KMS-11 (cell line): ENCODE results near the gene RCCD1.

ENCODE experiments used
- H2AFZ ChIP-seq: fragments of 200-600 bp; sonication (generic); 2 replicates; pipeline ENCODE4 v1.6.1; 2016; ENCODE audit warnings: antibody characterized with exemption, mixed run types, low read depth
- H3K27ac ChIP-seq: fragments of 200-600 bp; sonication (generic); 2 replicates; pipeline ENCODE4 v1.6.1; 2016; ENCODE audit warnings: mild to moderate bottlenecking, mixed run types
- H3K27me3 ChIP-seq: fragments of 200-600 bp; sonication (generic); 2 replicates; pipeline ENCODE4 v1.6.1; 2017; ENCODE audit warnings: mild to moderate bottlenecking, low read depth, mixed run types, moderate library complexity; ENCODE audit not compliant: insufficient read depth
- H3K36me3 ChIP-seq: fragments of 200-600 bp; sonication (generic); 2 replicates; pipeline ENCODE4 v1.6.1; 2017; ENCODE audit warnings: mild to moderate bottlenecking, mixed run types; ENCODE audit not compliant: insufficient read depth
- H3K4me1 ChIP-seq: fragments of 200-600 bp; sonication (generic); 2 replicates; pipeline ENCODE4 v1.6.1; 2016; ENCODE audit warnings: mild to moderate bottlenecking, low read depth, mixed run types; ENCODE audit not compliant: poor library complexity, severe bottlenecking
- H3K4me2 ChIP-seq: fragments of 200-600 bp; sonication (generic); 2 replicates; pipeline ENCODE4 v1.7.0; 2016; ENCODE audit warnings: mild to moderate bottlenecking, mixed run types
- H3K4me3 ChIP-seq: fragments of 200-600 bp; sonication (generic); IDR thresholded peaks from 2 replicates; pipeline ENCODE4 v1.6.1; 2017; ENCODE audit warnings: low read depth, low read length, mixed read lengths; ENCODE audit not compliant: insufficient read depth
- H3K79me2 ChIP-seq: fragments of 200-600 bp; sonication (generic); 2 replicates; pipeline ENCODE4 v1.6.1; 2016; ENCODE audit warnings: low read depth, mixed run types; ENCODE audit not compliant: insufficient read depth
- H3K9ac ChIP-seq: fragments of 200-600 bp; sonication (generic); 2 replicates; pipeline ENCODE4 v1.6.1; 2016; ENCODE audit warnings: mild to moderate bottlenecking, mixed run types
- H4K20me1 ChIP-seq: fragments of 200-600 bp; sonication (generic); 2 replicates; pipeline ENCODE4 v1.6.1; 2016; ENCODE audit warnings: mild to moderate bottlenecking, mixed run types; ENCODE audit not compliant: insufficient read depth
- TF ChIP-seq, protein P1 (sequence below): fragments of 200-600 bp; sonication (generic); conservative IDR thresholded peaks from 2 replicates; pipeline ENCODE4 v1.6.1; 2017; ENCODE audit warnings: low read depth, mild to moderate bottlenecking, antibody characterized with exemption, low read length, moderate library complexity, mixed read lengths

The RCCD1 gene

DNA sequence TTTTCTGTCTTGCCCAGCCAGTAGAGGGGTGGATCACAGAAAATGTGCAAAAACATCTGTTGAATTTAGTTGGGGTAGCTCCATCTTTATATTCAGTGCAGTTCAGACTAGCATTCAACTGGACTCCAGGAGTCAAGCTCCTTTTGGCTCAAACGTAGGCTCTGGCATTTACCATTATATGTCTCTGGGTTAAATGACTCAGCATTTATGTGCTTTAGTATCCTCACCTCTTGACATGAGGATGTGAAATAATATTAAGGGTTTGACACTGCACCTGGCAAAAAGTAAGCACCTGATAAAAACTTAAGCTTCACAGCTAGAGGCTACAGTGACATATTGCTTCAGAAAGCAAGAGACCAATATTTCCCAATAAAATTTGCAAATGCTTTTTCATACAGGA lies 24.9 kb downstream of the RCCD1 start:
- H3K4me1 ChIP-seq: peaks cover 14% of the 10 kb centered on the region
- H2AFZ ChIP-seq: no peak overlapping the region
- H3K27me3 ChIP-seq: no peaks in the 10 kb centered on the region
- H3K27ac ChIP-seq: peak overlapping the region; percentile 5; the same call in 1 of the 2 replicates
- peaks cover 6% of the 10 kb centered on the region for H3K79me2 ChIP-seq
- H3K9ac ChIP-seq: no peak overlapping the region
- TF ChIP-seq, protein P1, sequence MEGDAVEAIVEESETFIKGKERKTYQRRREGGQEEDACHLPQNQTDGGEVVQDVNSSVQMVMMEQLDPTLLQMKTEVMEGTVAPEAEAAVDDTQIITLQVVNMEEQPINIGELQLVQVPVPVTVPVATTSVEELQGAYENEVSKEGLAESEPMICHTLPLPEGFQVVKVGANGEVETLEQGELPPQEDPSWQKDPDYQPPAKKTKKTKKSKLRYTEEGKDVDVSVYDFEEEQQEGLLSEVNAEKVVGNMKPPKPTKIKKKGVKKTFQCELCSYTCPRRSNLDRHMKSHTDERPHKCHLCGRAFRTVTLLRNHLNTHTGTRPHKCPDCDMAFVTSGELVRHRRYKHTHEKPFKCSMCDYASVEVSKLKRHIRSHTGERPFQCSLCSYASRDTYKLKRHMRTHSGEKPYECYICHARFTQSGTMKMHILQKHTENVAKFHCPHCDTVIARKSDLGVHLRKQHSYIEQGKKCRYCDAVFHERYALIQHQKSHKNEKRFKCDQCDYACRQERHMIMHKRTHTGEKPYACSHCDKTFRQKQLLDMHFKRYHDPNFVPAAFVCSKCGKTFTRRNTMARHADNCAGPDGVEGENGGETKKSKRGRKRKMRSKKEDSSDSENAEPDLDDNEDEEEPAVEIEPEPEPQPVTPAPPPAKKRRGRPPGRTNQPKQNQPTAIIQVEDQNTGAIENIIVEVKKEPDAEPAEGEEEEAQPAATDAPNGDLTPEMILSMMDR: no peak
- no peak overlapping the region for H3K4me3 ChIP-seq
- H3K4me2 ChIP-seq: no peak overlapping the region
- peaks cover 24% of the 10 kb centered on the region; the same call in 1 of the 2 replicates for H3K36me3 ChIP-seq
- H4K20me1 ChIP-seq: no peaks in the 10 kb centered on the region

DNA sequence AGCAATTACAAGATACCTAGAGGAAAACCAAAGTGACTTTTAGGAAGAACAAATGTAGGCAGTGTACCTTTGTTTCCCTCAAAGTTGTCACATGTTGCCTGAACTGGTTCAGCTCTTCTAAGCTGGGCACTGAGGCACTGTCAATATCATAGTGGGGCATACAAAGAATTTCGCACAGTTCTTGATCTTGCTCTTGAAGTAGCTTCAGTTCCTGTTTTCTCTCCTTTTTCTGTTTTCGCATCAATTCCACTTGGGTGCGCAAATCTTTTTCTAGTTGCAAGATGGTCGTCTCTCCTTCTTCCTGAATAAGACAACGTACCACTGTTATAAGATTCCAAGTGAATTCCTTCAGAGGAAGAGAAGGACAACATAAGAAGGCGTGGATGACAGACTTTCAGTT lies 27.0 kb downstream of the RCCD1 start:
- Histone ChIP-seq H3K4me3 (no peak overlapping the region), H3K4me1 (peaks cover 14% of the 10 kb centered on the region), H2AFZ (no peak overlapping the region), H4K20me1 (0 out of 2 replicates have a peak, but pooled peaks cover 5% of the 10 kb centered on the region), H3K79me2 (peaks cover 25% of the 10 kb centered on the region), H3K27me3 (no peaks in the 10 kb centered on the region), H3K9ac (no peak overlapping the region), H3K4me2 (no peak overlapping the region), H3K36me3 (peaks cover 20% of the 10 kb centered on the region; the same call in 1 of the 2 replicates), H3K27ac (no peak overlapping the region)
- TF ChIP-seq, protein P1: no peak

DNA sequence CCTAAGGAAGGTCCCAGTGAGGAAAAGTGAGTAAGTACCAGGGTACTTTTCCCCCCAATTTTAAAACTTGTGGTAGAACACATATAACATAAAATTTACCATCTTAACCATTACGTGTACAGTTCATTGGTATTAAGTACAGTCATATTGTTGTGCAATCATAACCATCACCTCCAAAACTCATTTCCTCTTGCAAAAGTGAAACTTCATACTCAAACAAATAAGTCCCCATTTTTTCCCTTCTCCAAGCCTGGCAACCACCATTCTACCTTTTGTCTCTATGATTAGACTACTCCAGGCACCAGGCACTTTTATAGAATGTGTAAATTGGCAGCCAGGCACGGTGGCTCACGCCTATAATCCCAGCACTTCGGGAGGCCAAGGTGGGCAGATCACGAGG lies 27.5 kb downstream of the RCCD1 start:
- Histone ChIP-seq H3K27ac (no peak overlapping the region), H3K79me2 (peaks cover 30% of the 10 kb centered on the region), H3K4me2 (no peak overlapping the region), H3K9ac (no peak overlapping the region), H2AFZ (no peak overlapping the region), H4K20me1 (0 out of 2 replicates have a peak, but pooled peaks cover 5% of the 10 kb centered on the region), H3K36me3 (peaks cover 20% of the 10 kb centered on the region; the same call in 1 of the 2 replicates), H3K4me1 (peaks cover 19% of the 10 kb centered on the region), H3K4me3 (no peak overlapping the region), H3K27me3 (no peaks in the 10 kb centered on the region)
- TF ChIP-seq, protein P1: no peak

DNA sequence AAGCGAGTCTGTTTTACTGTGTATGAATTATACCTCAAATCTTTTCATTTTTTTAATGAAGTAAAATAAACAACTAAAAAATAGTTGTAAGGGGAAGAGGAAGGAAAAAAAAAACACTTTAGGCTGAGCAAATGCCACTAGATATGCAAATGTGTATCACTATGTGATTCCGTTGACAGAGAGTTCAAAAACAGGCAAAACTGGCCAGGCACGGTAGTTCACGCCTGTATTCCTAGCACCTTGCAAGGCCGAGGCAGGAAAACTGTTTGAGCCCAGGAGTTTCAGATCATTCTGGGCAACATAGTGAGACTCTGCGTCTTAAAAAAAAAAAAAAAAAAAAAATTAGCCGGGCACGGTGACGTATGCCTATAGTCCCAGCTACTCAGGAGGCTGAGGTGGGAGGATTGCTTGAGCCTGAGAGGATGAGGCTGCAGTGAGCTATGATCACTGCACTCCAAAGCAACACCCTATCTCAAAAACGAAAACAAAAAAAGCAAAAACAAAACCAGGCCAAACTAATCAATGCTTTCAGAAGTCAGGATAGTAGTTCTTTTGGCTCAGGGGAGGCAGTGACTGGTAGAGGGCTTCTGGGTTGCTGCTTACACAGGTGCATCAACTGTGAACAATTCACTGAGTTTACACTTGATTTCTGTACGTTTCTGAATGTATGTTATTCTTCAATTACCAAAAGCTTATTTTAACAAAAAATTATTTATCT lies 32.3 kb downstream of the RCCD1 start:
- TF ChIP-seq, protein P1: no peak
- Histone ChIP-seq H3K4me1 (peaks cover 33% of the 10 kb centered on the region), H4K20me1 (peaks cover 13% of the 10 kb centered on the region; the same call in 1 of the 2 replicates), H2AFZ (no peak overlapping the region), H3K27ac (no peak overlapping the region), H3K4me3 (no peak overlapping the region), H3K36me3 (peaks cover 7% of the 10 kb centered on the region; the same call in 1 of the 2 replicates), H3K79me2 (peaks cover 77% of the 10 kb centered on the region), H3K4me2 (peak overlapping the region; percentile 6; the same call in 1 of the 2 replicates), H3K9ac (no peak overlapping the region), H3K27me3 (no peaks in the 10 kb centered on the region)
